Neural progenitor cell (in vitro differentiated cells): ENCODE measurements around the gene STUB1.

ENCODE experiments used
- EZH2 ChIP-seq: fragments of 200-600 bp; sonication (generic); IDR thresholded peaks from 2 replicates; pipeline ENCODE4 v1.6.1; 2017; ENCODE audit warnings: antibody characterized with exemption, mild to moderate bottlenecking, moderate library complexity
- TF ChIP-seq, protein P1 (sequence below): fragments of 200-600 bp; sonication (generic); IDR thresholded peaks from 2 replicates; pipeline ENCODE4 v1.5.1; 2017; ENCODE audit warnings: antibody characterized with exemption, mild to moderate bottlenecking

DNA sequence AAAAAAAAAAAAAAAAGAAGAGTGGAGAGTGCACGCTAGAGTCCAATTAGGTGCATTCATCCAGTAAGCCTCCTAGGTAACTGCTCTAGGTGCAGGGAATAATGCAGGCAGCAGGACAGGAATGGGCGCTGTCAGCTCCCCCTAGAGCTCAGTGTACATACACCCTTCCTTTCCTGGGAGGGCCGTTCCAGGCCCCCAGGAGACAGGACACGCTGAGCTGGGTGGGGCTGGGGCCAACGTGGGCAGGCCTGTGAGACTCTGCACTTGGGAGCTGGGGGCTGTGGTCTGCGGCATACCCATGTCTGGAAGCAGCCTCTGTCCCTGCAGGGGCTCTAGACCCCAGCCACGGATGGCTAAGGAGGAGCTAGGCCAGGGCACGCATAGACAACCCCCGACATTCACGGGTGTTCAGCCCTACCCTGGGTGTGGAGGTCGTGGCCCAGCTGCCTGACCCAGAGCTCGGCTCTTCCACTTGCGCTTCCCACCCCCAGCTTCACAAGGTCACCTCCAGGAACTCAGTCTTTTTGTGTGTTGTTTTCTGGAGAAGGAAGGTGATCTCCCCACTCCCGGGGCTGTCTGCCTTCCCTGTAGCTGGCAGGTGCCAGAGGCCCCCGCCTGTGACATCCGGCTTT lies 39.7 kb downstream of the STUB1 start:
- TF ChIP-seq, protein P1, sequence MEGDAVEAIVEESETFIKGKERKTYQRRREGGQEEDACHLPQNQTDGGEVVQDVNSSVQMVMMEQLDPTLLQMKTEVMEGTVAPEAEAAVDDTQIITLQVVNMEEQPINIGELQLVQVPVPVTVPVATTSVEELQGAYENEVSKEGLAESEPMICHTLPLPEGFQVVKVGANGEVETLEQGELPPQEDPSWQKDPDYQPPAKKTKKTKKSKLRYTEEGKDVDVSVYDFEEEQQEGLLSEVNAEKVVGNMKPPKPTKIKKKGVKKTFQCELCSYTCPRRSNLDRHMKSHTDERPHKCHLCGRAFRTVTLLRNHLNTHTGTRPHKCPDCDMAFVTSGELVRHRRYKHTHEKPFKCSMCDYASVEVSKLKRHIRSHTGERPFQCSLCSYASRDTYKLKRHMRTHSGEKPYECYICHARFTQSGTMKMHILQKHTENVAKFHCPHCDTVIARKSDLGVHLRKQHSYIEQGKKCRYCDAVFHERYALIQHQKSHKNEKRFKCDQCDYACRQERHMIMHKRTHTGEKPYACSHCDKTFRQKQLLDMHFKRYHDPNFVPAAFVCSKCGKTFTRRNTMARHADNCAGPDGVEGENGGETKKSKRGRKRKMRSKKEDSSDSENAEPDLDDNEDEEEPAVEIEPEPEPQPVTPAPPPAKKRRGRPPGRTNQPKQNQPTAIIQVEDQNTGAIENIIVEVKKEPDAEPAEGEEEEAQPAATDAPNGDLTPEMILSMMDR = peak; percentile 19
- TF ChIP-seq EZH2 = no peak
